Ectodermal cell (in vitro differentiated cells): ENCODE measurements around the gene GADD45G.

Source experiments
- H3K27ac ChIP-seq: 2 replicates; pipeline ENCODE4 v1.7.0; 2013; ENCODE audit warnings: mild to moderate bottlenecking, low read depth, low read length; ENCODE audit not compliant: insufficient read depth, poor library complexity, severe bottlenecking
- H3K27me3 ChIP-seq: 2 replicates; pipeline ENCODE4 v1.7.0; 2013; ENCODE audit warnings: mild to moderate bottlenecking, low read length; ENCODE audit not compliant: insufficient read depth, control insufficient read depth, poor library complexity, severe bottlenecking
- H3K36me3 ChIP-seq: one replicate; pipeline ENCODE4 v1.7.0; 2013; ENCODE audit warnings: low read length; ENCODE audit not compliant: control insufficient read depth, insufficient read depth
- H3K4me1 ChIP-seq: one replicate; pipeline ENCODE4 v1.7.0; 2013; ENCODE audit warnings: low read length; ENCODE audit not compliant: control insufficient read depth, insufficient read depth
- H3K4me3 ChIP-seq: 2 replicates; pipeline ENCODE4 v1.7.0; 2013; ENCODE audit warnings: low read depth, low read length, control low read depth; ENCODE audit not compliant: insufficient read depth
- H3K9me3 ChIP-seq: 2 replicates; pipeline ENCODE4 v1.7.0; 2013; ENCODE audit warnings: mild to moderate bottlenecking, low read length, moderate library complexity; ENCODE audit not compliant: control insufficient read depth
- WGBS, 2 experiments: methylation state at CpG; one replicate each; pipeline ENCODE4 v1.1.7; 2013; ENCODE audit warnings: missing lambda C conversion rate in 2 of 2; 5-methylcytosine and 5-hydroxymethylcytosine counted together

Gene GADD45G

GRCh38 chr9:89630508-89630907 lies 25.7 kb downstream of the GADD45G start:
- 76 to 81% methylated on average over 5 of the region's 5 CpGs for WGBS, 2 experiments
- no peak overlapping the region for H3K4me3 ChIP-seq
- H3K27ac ChIP-seq, result no peak overlapping the region
- H3K4me1 ChIP-seq, result no peaks in the 10 kb centered on the region
- no peaks in the 10 kb centered on the region for H3K27me3 ChIP-seq
- no peaks in the 10 kb centered on the region for H3K9me3 ChIP-seq
- H3K36me3 ChIP-seq, result no peaks in the 10 kb centered on the region

DNA sequence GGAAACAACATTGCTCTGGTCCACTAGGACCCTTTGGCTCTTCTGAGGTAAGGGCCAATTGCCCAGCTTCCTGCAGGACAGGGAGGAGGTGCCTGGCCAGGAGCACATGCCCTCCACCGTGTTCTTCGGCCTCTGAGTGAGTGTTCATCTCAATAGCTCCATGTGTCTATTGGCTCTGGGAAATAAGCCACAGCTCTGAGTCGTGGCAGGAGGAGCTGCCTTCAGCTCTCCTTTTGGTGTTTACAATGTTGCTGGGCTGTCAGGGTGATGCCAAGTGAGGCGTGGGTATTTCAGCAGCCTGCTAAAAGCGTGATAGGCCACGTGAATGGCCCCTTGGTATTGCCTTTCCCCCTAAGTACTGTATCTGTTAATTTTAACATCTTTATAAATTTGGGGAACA lies 26.6 kb downstream of the GADD45G start:
- no peaks in the 10 kb centered on the region for H3K36me3 ChIP-seq
- H3K4me1 ChIP-seq, result no peaks in the 10 kb centered on the region
- H3K27ac ChIP-seq, result no peak overlapping the region
- no peaks in the 10 kb centered on the region for H3K27me3 ChIP-seq
- no peaks in the 10 kb centered on the region for H3K9me3 ChIP-seq
- 91 to 92% methylated on average over 6 of the region's 6 CpGs for WGBS, 2 experiments
- H3K4me3 ChIP-seq, result no peak overlapping the region

DNA sequence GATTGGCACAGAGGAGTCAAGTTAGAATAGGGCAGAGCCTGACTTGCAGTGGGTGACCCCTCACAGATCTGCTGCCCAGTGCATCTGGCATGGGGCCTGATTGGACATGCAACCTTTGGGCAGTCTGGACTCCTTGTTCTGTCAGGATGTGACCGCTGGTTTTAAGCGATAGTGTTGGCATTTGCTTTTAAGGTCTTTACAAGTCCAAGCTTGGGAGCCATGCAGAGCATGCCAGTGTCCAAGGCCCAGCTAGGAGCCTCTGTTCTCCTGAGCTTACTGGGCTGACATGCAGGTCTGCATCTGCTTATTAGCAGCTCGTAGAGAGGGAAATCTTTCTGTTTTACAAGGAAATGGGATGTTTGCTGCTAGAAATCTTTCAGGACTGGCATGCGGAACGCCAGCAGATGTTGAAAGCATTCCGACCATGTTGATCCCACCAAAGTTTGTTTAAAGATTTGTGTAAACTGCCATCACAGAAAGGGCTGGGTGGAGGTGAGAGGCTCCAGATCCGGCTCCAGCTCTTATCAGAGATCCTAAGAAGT lies 27.5 kb downstream of the GADD45G start:
- no peaks in the 10 kb centered on the region for H3K36me3 ChIP-seq
- H3K27ac ChIP-seq, result no peak overlapping the region
- no peaks in the 10 kb centered on the region for H3K27me3 ChIP-seq
- WGBS, 2 experiments, result 95 to 97% methylated on average over 7 of the region's 7 CpGs
- no peak overlapping the region for H3K4me3 ChIP-seq
- no peaks in the 10 kb centered on the region for H3K4me1 ChIP-seq
- no peaks in the 10 kb centered on the region for H3K9me3 ChIP-seq

GRCh38 chr9:89632736-89633135 lies 27.9 kb downstream of the GADD45G start:
- 89% methylated on average over 7 of the region's 7 CpGs for WGBS, 2 experiments
- Histone ChIP-seq H3K27ac (no peak overlapping the region), H3K36me3 (no peaks in the 10 kb centered on the region), H3K27me3 (no peaks in the 10 kb centered on the region), H3K9me3 (no peaks in the 10 kb centered on the region), H3K4me1 (no peaks in the 10 kb centered on the region), H3K4me3 (no peak overlapping the region)

GRCh38 chr9:89633404-89633803 lies 28.6 kb downstream of the GADD45G start:
- Histone ChIP-seq H3K4me3 (no peak overlapping the region), H3K9me3 (no peaks in the 10 kb centered on the region), H3K4me1 (no peaks in the 10 kb centered on the region), H3K36me3 (no peaks in the 10 kb centered on the region), H3K27ac (no peak overlapping the region), H3K27me3 (no peaks in the 10 kb centered on the region)
- WGBS, 2 experiments, result 90 to 92% methylated on average over 6 of the region's 6 CpGs

DNA sequence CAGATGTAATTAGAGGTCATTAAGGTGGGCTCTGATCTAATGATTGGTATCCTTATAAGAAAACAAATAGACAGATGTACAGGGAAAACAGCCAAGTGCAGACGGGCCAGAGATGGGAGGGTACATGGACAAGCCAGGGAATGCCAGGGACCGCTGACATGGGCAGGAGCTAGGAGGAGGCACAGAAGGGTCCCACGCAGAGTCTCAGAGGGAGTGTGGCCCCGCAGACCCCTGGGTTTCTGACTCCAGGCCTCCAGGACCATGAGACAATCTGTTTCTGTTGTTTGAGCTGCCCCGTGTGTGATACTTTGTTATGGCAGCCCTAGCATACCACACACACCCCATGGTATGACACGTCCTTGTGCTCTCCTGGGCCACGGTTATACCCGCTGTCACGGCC lies 29.1 kb downstream of the GADD45G start:
- Histone ChIP-seq H3K36me3 (no peaks in the 10 kb centered on the region), H3K9me3 (no peaks in the 10 kb centered on the region), H3K27me3 (no peaks in the 10 kb centered on the region), H3K27ac (no peak overlapping the region), H3K4me1 (no peaks in the 10 kb centered on the region), H3K4me3 (no peak overlapping the region)
- WGBS, 2 experiments, result 93 to 94% methylated on average over 9 of the region's 9 CpGs

DNA sequence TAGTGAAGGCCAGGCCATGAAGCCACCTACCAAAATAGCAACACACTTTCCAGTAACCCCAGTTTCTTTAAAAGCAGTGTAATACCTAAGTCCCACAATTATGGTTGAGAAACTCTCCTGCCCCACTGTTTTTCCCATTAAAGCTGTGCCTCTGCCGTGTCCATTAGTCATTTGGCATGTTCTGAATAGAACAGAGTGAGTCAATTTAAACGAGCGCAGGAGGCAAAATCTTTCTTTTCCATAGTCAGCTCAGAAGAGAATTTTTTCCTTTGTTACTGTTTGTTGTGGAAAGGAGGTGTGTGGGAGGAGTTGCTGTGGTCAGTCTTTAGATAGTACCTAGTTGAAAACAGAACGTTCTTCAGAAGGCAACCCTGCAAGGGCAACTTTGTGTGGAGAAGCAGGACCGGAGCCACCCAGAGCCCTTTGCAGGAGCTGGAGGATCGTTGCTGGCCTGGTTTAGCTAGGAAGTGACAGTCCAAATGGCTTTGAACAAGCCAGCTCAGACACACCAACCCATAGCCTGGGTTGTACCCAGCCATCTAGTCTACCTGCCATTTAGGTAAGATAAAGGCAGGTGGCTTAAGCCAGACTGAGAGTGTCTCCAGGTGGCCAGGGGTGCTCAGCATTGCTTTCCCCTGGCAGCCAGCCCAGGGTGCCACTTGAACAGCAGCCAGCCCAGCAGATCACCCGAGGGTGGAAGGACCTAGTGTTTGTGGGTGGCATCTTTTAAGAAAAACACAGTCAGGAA lies 30.4 kb downstream of the GADD45G start:
- H3K4me3 ChIP-seq, result no peak overlapping the region
- no peak overlapping the region for H3K27ac ChIP-seq
- 88 to 90% methylated on average over 7 of the region's 7 CpGs for WGBS, 2 experiments
- H3K27me3 ChIP-seq, result no peaks in the 10 kb centered on the region
- H3K9me3 ChIP-seq, result no peaks in the 10 kb centered on the region
- H3K36me3 ChIP-seq, result no peaks in the 10 kb centered on the region
- H3K4me1 ChIP-seq, result peaks cover 10% of the 10 kb centered on the region

DNA sequence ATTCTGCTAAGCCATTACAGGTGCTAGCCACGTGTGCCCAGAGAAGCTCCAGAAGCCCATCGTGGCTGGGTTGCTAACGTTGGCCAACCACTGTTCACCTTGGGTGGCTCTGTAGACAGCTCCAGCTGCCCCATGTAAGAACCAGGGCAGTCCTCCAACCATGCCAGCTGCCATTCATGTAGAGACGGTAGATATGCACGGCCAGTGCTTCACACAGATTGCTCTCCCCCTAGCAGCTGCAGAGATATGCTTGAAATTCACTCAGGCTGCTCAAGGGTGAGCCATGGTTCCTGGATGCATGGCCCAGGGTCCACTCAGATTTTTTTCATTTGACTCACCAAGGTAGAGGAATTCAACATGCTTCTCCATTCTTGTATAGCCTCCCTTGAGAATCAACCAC lies 31.0 kb downstream of the GADD45G start:
- Histone ChIP-seq H3K9me3 (no peaks in the 10 kb centered on the region), H3K36me3 (no peaks in the 10 kb centered on the region), H3K4me1 (peaks cover 10% of the 10 kb centered on the region), H3K27me3 (no peaks in the 10 kb centered on the region), H3K27ac (no peak overlapping the region), H3K4me3 (no peak overlapping the region)
- 93 to 94% methylated on average over 5 of the region's 5 CpGs for WGBS, 2 experiments

DNA sequence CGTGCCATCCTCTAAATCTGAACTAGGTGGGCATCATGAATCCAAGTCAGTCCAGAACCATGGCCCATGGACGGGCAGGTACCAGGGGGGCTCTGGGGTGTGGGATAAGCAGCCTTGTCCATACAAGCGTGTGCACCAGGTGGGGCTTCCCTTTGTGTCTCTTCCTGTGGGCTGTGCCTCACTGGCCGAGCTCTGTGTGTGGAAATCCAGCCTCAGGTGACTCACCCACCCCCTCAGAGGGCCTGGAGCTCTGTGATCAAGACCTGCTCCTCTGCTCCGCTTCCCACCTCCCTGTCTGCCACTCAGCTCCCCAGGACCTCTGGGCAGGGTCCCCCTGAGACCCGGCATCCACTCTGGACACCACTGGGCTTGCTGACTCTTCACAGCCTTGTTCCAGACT lies 33.0 kb downstream of the GADD45G start:
- WGBS, 2 experiments, result 86% methylated on average over 6 of the region's 6 CpGs

DNA sequence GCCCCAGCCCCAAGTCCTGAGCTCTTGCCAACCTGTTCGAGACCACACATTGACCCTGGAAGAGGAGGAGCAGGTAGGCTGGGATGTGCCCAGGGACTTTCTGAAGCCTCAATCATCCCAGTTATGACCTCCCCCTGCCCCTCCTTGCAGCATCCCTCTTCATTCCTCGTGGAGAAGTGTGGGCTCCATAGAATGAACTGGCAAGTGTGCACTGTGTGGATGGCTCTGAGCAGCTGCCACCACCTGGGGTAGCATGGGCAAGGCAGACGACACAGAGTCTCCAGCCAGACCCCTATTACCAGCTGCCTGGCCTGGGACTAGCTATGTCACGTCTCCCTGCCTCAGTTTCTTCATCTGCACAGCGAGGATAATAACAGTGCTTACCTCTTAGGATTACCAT lies 33.5 kb downstream of the GADD45G start:
- Histone ChIP-seq H3K9me3 (no peaks in the 10 kb centered on the region), H3K27me3 (no peaks in the 10 kb centered on the region), H3K27ac (no peak overlapping the region), H3K4me3 (no peak overlapping the region), H3K36me3 (no peaks in the 10 kb centered on the region), H3K4me1 (peaks cover 10% of the 10 kb centered on the region)
- WGBS, 2 experiments, result 91 to 92% methylated on average over 5 of the region's 5 CpGs

More for the DNA sequence above, 33.0 kb downstream of the GADD45G start:
- Histone ChIP-seq H3K4me3 (no peak overlapping the region), H3K36me3 (no peaks in the 10 kb centered on the region), H3K27me3 (no peaks in the 10 kb centered on the region), H3K4me1 (peaks cover 10% of the 10 kb centered on the region), H3K9me3 (no peaks in the 10 kb centered on the region), H3K27ac (no peak overlapping the region)
